Ovary (tissue), 9 donors: Measurements from ENCODE around the gene INTS3. TPM values are rescaled to one million over a fixed set of nuclear protein-coding genes. Genes with fewer than 3 reads are reported as not detected.

Experiments used
- DNase-seq, 5 donors: peaks; one replicate each; pipeline ENCODE4 v3.0.0-alpha.2; 2019 to 2020
- H3K27ac ChIP-seq, 2 donors: fragments of 200-600 bp; one replicate each; pipeline versions ENCODE4 v1.5.1 to v1.8.0; 2019 to 2022
- H3K27me3 ChIP-seq: fragments of 200-600 bp; one replicate; pipeline ENCODE4 v1.8.0; 2022
- H3K36me3 ChIP-seq: fragments of 200-600 bp; sonication (generic); one replicate; pipeline ENCODE4 v1.5.1; 2019
- H3K4me1 ChIP-seq: one replicate; pipeline ENCODE4 v1.8.1; 2013; ENCODE audit warnings: mild to moderate bottlenecking, moderate library complexity; ENCODE audit not compliant: insufficient read depth
- H3K4me3 ChIP-seq: fragments of 200-600 bp; sonication (generic); one replicate; pipeline ENCODE4 v1.5.1; 2017
- H3K9me3 ChIP-seq, 2 donors: fragments of 200-600 bp in 1 of 2; sonication (generic) in 1 of 2; one replicate each; pipeline versions ENCODE4 v1.5.1 to v1.8.1; 2013 to 2019; ENCODE audit warnings: mild to moderate bottlenecking in 1 of 2, moderate library complexity in 1 of 2
- CTCF ChIP-seq, 3 donors: fragments of 450-650 bp in 2 of 3; fragments of 200-600 bp in 1 of 3; IDR thresholded peaks; one replicate each; pipeline versions ENCODE4 v1.5.1 to v1.8.0; 2016 to 2022; ENCODE audit warnings: antibody characterized with exemption in 3 of 3, mild to moderate bottlenecking in 1 of 3
- EP300 ChIP-seq: sonication (generic); formaldehyde crosslinking; IDR thresholded peaks from one replicate; pipeline ENCODE4 v1.6.1; 2017; ENCODE audit warnings: antibody characterized with exemption
- POLR2A ChIP-seq: fragments of 450-650 bp; IDR thresholded peaks from one replicate; pipeline ENCODE4 v1.6.1; 2017; ENCODE audit warnings: antibody characterized with exemption, mild to moderate bottlenecking, moderate library complexity
- WGBS, 3 donors: extraction: QIAGEN DNeasy Blood & Tissue Kit in 1 of 3; methylation state at CpG; one replicate each; pipeline versions ENCODE4 v1.1.5 to v1.1.7; 2013 to 2017; 5-methylcytosine and 5-hydroxymethylcytosine counted together
- intact Hi-C, 4 donors: fragments of 100-400 bp; cut with DNase I; formaldehyde crosslinking; loops; one replicate each; pipeline versions ENCODE4 v1.11.0 to v1.15.1; 2022 to 2023
- polyA plus RNA-seq, 2 donors: library from polyadenylated mRNA; stranded (reverse); fragments of 200-250 nt in 1 of 2; fragments of 350-450 nt in 1 of 2; fragmentation: Illumina TruSeq in 1 of 2; extraction: RNeasy Lipid Tissue Mini Kit (QIAGEN cat#74804) in 1 of 2; gene quantifications; one replicate each; pipeline ENCODE4 v1.2.3, GENCODE V29; 2013 to 2014
- total RNA-seq, 7 donors: library from RNA; depleted of rRNA in 2 of 7; stranded (reverse); fragments of >200 nt in 2 of 7; fragmentation: NEBNext Ultra II Directional in 3 of 7; extraction: Animal tissue kit (Norgen Biotek cat#: 25700) in 3 of 7; gene quantifications; one replicate each; pipeline versions ENCODE4 v1.1.0 to v1.2.4, GENCODE V29; 2016 to 2023
- donor health status: DM: no; HTN: no; CAD: no; lungs with moderate emphysema.
- donor health status: DM: no; HTN: no; CAD: no.
- donor health status: Bipolar disorder and iron deficiency.
- donor health status: DM: yes; HTN: yes; CAD: no.
- donor health status: DM: no; HTN: no; CAD: no.
- donor health status: DM: yes; HTN: yes; CAD: no.

INTS3 gene
- total and polyA plus RNA-seq, 9 donors, result 41.6 to 74.4 (median 56.2) TPM

- intact Hi-C loops, result loop anchor here (5.0 to 10.0 kb wide), 5 partner anchors 145 to 185 kb away; partner anchors contain the start of genes DENND4B (in 2 of the 4), RAB13 (in 2 of the 4) and CRTC2 (in 1 of the 4)
- peak in 2 of 5 donors; percentile 9 to 18 for DNase-seq
- no peak overlapping the region for H3K27ac ChIP-seq
- no peaks in the 10 kb centered on the region for H3K4me1 ChIP-seq
- no peaks in the 10 kb centered on the region for H3K9me3 ChIP-seq
- WGBS, 3 donors, result 85 to 87% (median 86%) methylated on average over 27 of the region's 27 CpGs
- no peaks in the 10 kb centered on the region for H3K27me3 ChIP-seq
- H3K4me3 ChIP-seq, result no peak overlapping the region
- no peaks in the 10 kb centered on the region for H3K36me3 ChIP-seq
- no peak for TF ChIP-seq CTCF (IDR thresholded peaks at IDR 0.05)
- no peak for TF ChIP-seq EP300
- no peak for TF ChIP-seq POLR2A
These were observed 72.0 kb downstream of the INTS3 start for GRCh38 chr1:153799566-153800465.

GRCh38 chr1:153800516-153800915 lies 72.7 kb downstream of the INTS3 start:
- 63 to 66% (median 66%) methylated on average over 5 to 7 of the region's 7 CpGs for WGBS, 3 donors
- H3K4me3 ChIP-seq, result no peak overlapping the region
- TF ChIP-seq EP300, result no peak
- TF ChIP-seq POLR2A, result no peak
- TF ChIP-seq CTCF (IDR thresholded peaks at IDR 0.05), result no peak
- no peaks in the 10 kb centered on the region for H3K27me3 ChIP-seq
- H3K9me3 ChIP-seq, result no peaks in the 10 kb centered on the region
- H3K27ac ChIP-seq, result no peak overlapping the region
- no peaks in the 10 kb centered on the region for H3K4me1 ChIP-seq
- peak in 2 of 5 donors; percentile 18 to 34 for DNase-seq
- H3K36me3 ChIP-seq, result no peaks in the 10 kb centered on the region
- intact Hi-C loops, result no loop called here

GRCh38 chr1:153801028-153801625 lies 73.3 kb downstream of the INTS3 start:
- Histone ChIP-seq H3K27ac (no peak overlapping the region), H3K9me3 (no peaks in the 10 kb centered on the region), H3K36me3 (no peaks in the 10 kb centered on the region), H3K4me1 (no peaks in the 10 kb centered on the region), H3K27me3 (no peaks in the 10 kb centered on the region), H3K4me3 (no peak overlapping the region)
- TF ChIP-seq CTCF (IDR thresholded peaks at IDR 0.05), result no peak
- TF ChIP-seq EP300, result no peak
- TF ChIP-seq POLR2A, result no peak
- intact Hi-C loops, result no loop called here
- peak in 1 of 5 donors; percentile 14 for DNase-seq
- WGBS, 3 donors, result 94 to 96% (median 96%) methylated on average over 6 of the region's 6 CpGs

GRCh38 chr1:153801786-153802697 lies 74.2 kb downstream of the INTS3 start:
- WGBS, 3 donors, result 75 to 92% (median 75%) methylated on average over 7 of the region's 7 CpGs
- Histone ChIP-seq H3K27ac (no peak overlapping the region), H3K4me3 (no peak overlapping the region), H3K27me3 (no peaks in the 10 kb centered on the region), H3K36me3 (no peaks in the 10 kb centered on the region), H3K4me1 (no peaks in the 10 kb centered on the region), H3K9me3 (no peaks in the 10 kb centered on the region)
- intact Hi-C loops, result no loop called here
- peak in 1 of 5 donors; percentile 13 for DNase-seq
- no peak for TF ChIP-seq POLR2A
- no peak for TF ChIP-seq CTCF (IDR thresholded peaks at IDR 0.05)
- TF ChIP-seq EP300, result no peak
